Neural progenitor cell (in vitro differentiated cells): ENCODE data around the gene THSD4. TPM values are rescaled to one million over a fixed set of nuclear protein-coding genes. Genes with fewer than 3 reads are reported as not detected.

Source experiments
- DNase-seq: peaks from one replicate; pipeline ENCODE4 v3.0.0-alpha.2; 2016; ENCODE audit warnings: low spot score
- H2AFZ ChIP-seq: fragments of 200-600 bp; sonication (generic); replicated peaks from 2 replicates; pipeline ENCODE4 v1.6.1; 2016; ENCODE audit warnings: antibody characterized with exemption
- H3F3A ChIP-seq: fragments of 200-600 bp; sonication (generic); 2 replicates; pipeline ENCODE4 v1.6.1; 2016; ENCODE audit warnings: antibody characterized with exemption, low read depth
- H3K27ac ChIP-seq: fragments of 200-600 bp; sonication (generic); 2 replicates; pipeline ENCODE4 v1.5.1; 2016; ENCODE audit warnings: mild to moderate bottlenecking
- H3K27me3 ChIP-seq: fragments of 200-600 bp; sonication (generic); 2 replicates; pipeline ENCODE4 v1.6.1; 2016; ENCODE audit warnings: mild to moderate bottlenecking, moderate library complexity
- H3K36me3 ChIP-seq: fragments of 200-600 bp; sonication (generic); 2 replicates; pipeline ENCODE4 v1.5.1; 2016
- H3K4me1 ChIP-seq: fragments of 200-600 bp; sonication (generic); 2 replicates; pipeline ENCODE4 v1.6.1; 2016; ENCODE audit warnings: mixed run types
- H3K4me2 ChIP-seq: fragments of 200-600 bp; sonication (generic); 2 replicates; pipeline ENCODE4 v1.6.1; 2016
- H3K4me3 ChIP-seq: fragments of 200-600 bp; sonication (generic); 2 replicates; pipeline ENCODE4 v1.5.1; 2016
- H3K79me2 ChIP-seq: fragments of 200-600 bp; sonication (generic); 2 replicates; pipeline ENCODE4 v1.6.1; 2016; ENCODE audit warnings: low read depth
- H3K9ac ChIP-seq: fragments of 200-600 bp; sonication (generic); 2 replicates; pipeline ENCODE4 v1.6.1; 2016
- H3K9me3 ChIP-seq: fragments of 200-600 bp; sonication (generic); 2 replicates; pipeline ENCODE4 v1.5.1; 2016; ENCODE audit warnings: low read depth
- H4K20me1 ChIP-seq: fragments of 200-600 bp; sonication (generic); 2 replicates; pipeline ENCODE4 v1.6.1; 2016; ENCODE audit warnings: low read depth
- H3K27ac Mint-ChIP-seq: 3 replicates; pipeline ENCODE4 v1.8.0; 2021; ENCODE audit warnings: mixed read lengths
- H3K27me3 Mint-ChIP-seq: 2 replicates; pipeline ENCODE4 v1.8.0; 2022; ENCODE audit warnings: low read depth, mild to moderate bottlenecking, inconsistent platforms, moderate library complexity, mixed read lengths; ENCODE audit not compliant: insufficient read depth
- H3K36me3 Mint-ChIP-seq: 3 replicates; pipeline ENCODE4 v1.8.0; 2021; ENCODE audit warnings: mixed read lengths
- H3K4me1 Mint-ChIP-seq: 3 replicates; pipeline ENCODE4 v1.8.0; 2021; ENCODE audit warnings: mixed read lengths
- H3K4me3 Mint-ChIP-seq: 3 replicates; pipeline ENCODE4 v1.8.0; 2021; ENCODE audit warnings: mild to moderate bottlenecking, moderate library complexity, mixed read lengths
- H3K9me3 Mint-ChIP-seq: 3 replicates; pipeline ENCODE4 v1.8.0; 2020; ENCODE audit warnings: mixed read lengths
- CTCF ChIP-seq: fragments of 200-600 bp; sonication (generic); IDR thresholded peaks from 2 replicates; pipeline ENCODE4 v1.5.1; 2017; ENCODE audit warnings: antibody characterized with exemption, mild to moderate bottlenecking
- EZH2 ChIP-seq: fragments of 200-600 bp; sonication (generic); IDR thresholded peaks from 2 replicates; pipeline ENCODE4 v1.6.1; 2017; ENCODE audit warnings: antibody characterized with exemption, mild to moderate bottlenecking, moderate library complexity
- EZH2phosphoT487 ChIP-seq: fragments of 200-600 bp; sonication (generic); IDR thresholded peaks from 2 replicates; pipeline ENCODE4 v1.6.1; 2017; ENCODE audit warnings: antibody characterized with exemption
- total RNA-seq: library from RNA; depleted of rRNA; stranded (reverse); fragments of >200 nt; gene quantifications from 2 replicates; pipeline ENCODE4 v1.2.3, GENCODE V29; 2015; ENCODE audit warnings: low replicate concordance

Gene THSD4
- total RNA-seq, 1 donor from 2014 or later = 2.4 TPM

- Histone ChIP-seq H3K4me2 (no peak overlapping the region), H2AFZ (no peak overlapping the region), H3K36me3 (no peaks in the 10 kb centered on the region), H4K20me1 (no peaks in the 10 kb centered on the region), H3K4me3 (no peak overlapping the region), H3K27ac (no peak overlapping the region), H3K27me3 (no peaks in the 10 kb centered on the region), H3F3A (no peaks in the 10 kb centered on the region), H3K79me2 (no peaks in the 10 kb centered on the region), H3K4me1 (peaks cover 8% of the 10 kb centered on the region), H3K9me3 (no peaks in the 10 kb centered on the region), H3K9ac (no peak overlapping the region)
- DNase-seq = no peak
- no peaks in the 10 kb centered on the region for H3K4me1 Mint-ChIP-seq
- H3K36me3 Mint-ChIP-seq = no peaks in the 10 kb centered on the region
- no peak overlapping the region for H3K4me3 Mint-ChIP-seq
- no peaks in the 10 kb centered on the region for H3K9me3 Mint-ChIP-seq
- no peaks in the 10 kb centered on the region for H3K27me3 Mint-ChIP-seq
- TF ChIP-seq CTCF (no peak), EZH2 (no peak), EZH2phosphoT487 (no peak)
- H3K27ac Mint-ChIP-seq = no peak overlapping the region
Observed at GRCh38 chr15:71643918-71644317, 528.6 kb downstream of the THSD4 start.

GRCh38 chr15:71646767-71647486 is 531.7 kb downstream of the THSD4 start:
- Histone ChIP-seq H3K9me3 (no peaks in the 10 kb centered on the region), H2AFZ (no peak overlapping the region), H3K36me3 (no peaks in the 10 kb centered on the region), H3K4me1 (peaks cover 12% of the 10 kb centered on the region), H3K9ac (no peak overlapping the region), H3K79me2 (no peaks in the 10 kb centered on the region), H4K20me1 (no peaks in the 10 kb centered on the region), H3K4me3 (no peak overlapping the region), H3F3A (no peaks in the 10 kb centered on the region), H3K4me2 (no peak overlapping the region), H3K27ac (no peak overlapping the region), H3K27me3 (no peaks in the 10 kb centered on the region)
- Mint-ChIP-seq H3K9me3 (no peaks in the 10 kb centered on the region), H3K27ac (no peak overlapping the region), H3K4me3 (no peak overlapping the region), H3K36me3 (no peaks in the 10 kb centered on the region), H3K4me1 (no peaks in the 10 kb centered on the region), H3K27me3 (no peaks in the 10 kb centered on the region)
- DNase-seq = no peak
- no peak for TF ChIP-seq CTCF
- TF ChIP-seq EZH2phosphoT487 = no peak
- TF ChIP-seq EZH2 = no peak

- no peaks in the 10 kb centered on the region for H3K79me2 ChIP-seq
- peaks cover 12% of the 10 kb centered on the region for H3K4me1 ChIP-seq
- no peak overlapping the region for H3K27ac ChIP-seq
- no peak overlapping the region for H2AFZ ChIP-seq
- no peaks in the 10 kb centered on the region for H4K20me1 ChIP-seq
- H3K9me3 Mint-ChIP-seq = no peaks in the 10 kb centered on the region
- no peaks in the 10 kb centered on the region for H3K36me3 Mint-ChIP-seq
- H3K27ac Mint-ChIP-seq = no peak overlapping the region
- no peak overlapping the region for H3K4me3 Mint-ChIP-seq
- no peaks in the 10 kb centered on the region for H3F3A ChIP-seq
- H3K9ac ChIP-seq = no peak overlapping the region
- no peak overlapping the region for H3K4me2 ChIP-seq
- H3K36me3 ChIP-seq = no peaks in the 10 kb centered on the region
- H3K27me3 Mint-ChIP-seq = no peaks in the 10 kb centered on the region
- DNase-seq = no peak
- no peak overlapping the region for H3K4me3 ChIP-seq
- TF ChIP-seq EZH2 (no peak), EZH2phosphoT487 (no peak), CTCF (no peak)
- no peaks in the 10 kb centered on the region for H3K4me1 Mint-ChIP-seq
- H3K27me3 ChIP-seq = no peaks in the 10 kb centered on the region
- no peaks in the 10 kb centered on the region for H3K9me3 ChIP-seq
Observed at GRCh38 chr15:71647487-71647808, 532.2 kb downstream of the THSD4 start.
